Esophagus muscularis mucosa (tissue), 4 donors: Measurements from ENCODE around the gene TBX5.

ENCODE experiments used
- CTCF ChIP-seq, 3 experiments: fragments of 200-600 bp in 2 of 3; fragments of 450-650 bp in 1 of 3; sonication (generic) in 2 of 3; IDR thresholded peaks; one replicate each; pipeline ENCODE4 v1.5.1; 2017 to 2019; ENCODE audit warnings: antibody characterized with exemption in 3 of 3, mild to moderate bottlenecking in 2 of 3, moderate library complexity in 1 of 3
- EP300 ChIP-seq: sonication (generic); formaldehyde crosslinking; IDR thresholded peaks from one replicate; pipeline ENCODE4 v1.6.1; 2017; ENCODE audit warnings: antibody characterized with exemption
- POLR2A ChIP-seq: fragments of 450-650 bp; IDR thresholded peaks from one replicate; pipeline ENCODE4 v1.6.1; 2017; ENCODE audit warnings: antibody characterized with exemption, moderate library complexity, mild to moderate bottlenecking, low read depth
- POLR2AphosphoS5 ChIP-seq, 2 donors: sonication (generic); formaldehyde crosslinking; IDR thresholded peaks; one replicate each; pipeline ENCODE4 v1.6.1; 2017; ENCODE audit warnings: antibody characterized with exemption in 2 of 2

GRCh38 chr12:114384739-114385138 is 21.2 kb downstream of the TBX5 start:
- no peak for TF ChIP-seq CTCF (IDR thresholded peaks at IDR 0.05)
- TF ChIP-seq POLR2AphosphoS5 (IDR thresholded peaks at IDR 0.05) = no peak
- no peak for TF ChIP-seq POLR2A
- TF ChIP-seq EP300 = no peak
